SKM-1 (cell line): ENCODE data around the gene TBC1D7.
A peak's percentile ranks its signal among the peaks of the same experiment; 100 is the strongest.

Experiments
- DNase-seq: peaks from one replicate; lab custom pipeline; 2025; ENCODE audit not compliant: unreplicated experiment; lab: John Stamatoyannopoulos, UW

The TBC1D7 gene

DNA sequence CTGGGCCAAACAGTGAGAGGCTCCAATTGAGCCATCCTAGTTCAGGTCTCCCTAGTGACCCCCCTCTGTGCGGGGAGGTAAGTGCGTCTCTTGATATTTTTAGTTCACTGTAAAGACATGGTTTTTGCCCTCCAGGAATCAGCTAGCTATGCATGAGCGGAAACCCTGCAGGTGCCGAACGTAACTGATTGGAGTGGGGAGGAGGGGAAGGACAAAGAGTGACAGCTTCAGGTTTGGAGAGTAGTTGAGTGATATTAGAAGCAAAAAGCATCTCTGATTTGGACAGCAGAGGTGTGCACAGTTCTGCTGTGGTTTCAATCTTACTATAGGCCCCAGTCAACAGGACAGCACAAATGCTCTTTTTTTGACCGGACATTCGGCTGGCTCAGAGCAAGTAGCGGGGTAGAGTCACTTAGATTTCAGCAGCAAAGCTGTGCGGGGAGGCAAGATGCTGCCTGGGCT lies 31.8 kb downstream of the TBC1D7 start:
- no peak for DNase-seq

- DNase-seq = no peak
Observed at GRCh38 chr6:13295576-13295975, 32.8 kb downstream of the TBC1D7 start.

- DNase-seq = no peak
Observed at GRCh38 chr6:13294499-13295069, 33.8 kb downstream of the TBC1D7 start.

GRCh38 chr6:13292774-13293173 lies 35.6 kb downstream of the TBC1D7 start:
- no peak for DNase-seq

GRCh38 chr6:13290335-13290734 lies 38.0 kb downstream of the TBC1D7 start:
- no peak for DNase-seq

- no peak for DNase-seq
Observed at GRCh38 chr6:13289789-13290318, 38.5 kb downstream of the TBC1D7 start.

GRCh38 chr6:13288969-13289391 lies 39.4 kb downstream of the TBC1D7 start:
- no peak for DNase-seq

- DNase-seq = no peak
Observed at GRCh38 chr6:13288481-13288880, 39.9 kb downstream of the TBC1D7 start.

GRCh38 chr6:13287104-13287503 lies 41.2 kb downstream of the TBC1D7 start:
- DNase-seq = no peak

DNA sequence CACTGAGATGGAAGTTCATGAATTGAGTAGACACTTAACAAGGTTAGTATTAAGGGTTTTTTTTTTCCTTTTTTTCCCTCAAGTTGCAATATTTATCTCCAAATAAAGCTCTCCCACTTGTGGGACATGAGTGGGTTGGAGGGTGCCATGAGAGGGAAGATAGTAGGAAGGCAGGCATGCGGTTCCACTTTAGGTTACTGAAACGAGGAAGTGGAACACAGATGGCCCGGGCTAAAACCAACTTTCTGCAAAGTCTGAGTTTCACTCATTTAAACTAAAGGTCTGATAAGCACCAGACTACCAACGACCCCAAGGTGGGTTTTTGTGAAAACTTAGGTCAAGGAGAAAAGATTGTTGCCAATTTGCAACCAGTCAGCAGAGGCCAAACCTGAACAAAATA lies 42.2 kb downstream of the TBC1D7 start:
- DNase-seq = no peak

GRCh38 chr6:13285705-13286104 lies 42.6 kb downstream of the TBC1D7 start:
- peak; percentile 18 for DNase-seq

DNA sequence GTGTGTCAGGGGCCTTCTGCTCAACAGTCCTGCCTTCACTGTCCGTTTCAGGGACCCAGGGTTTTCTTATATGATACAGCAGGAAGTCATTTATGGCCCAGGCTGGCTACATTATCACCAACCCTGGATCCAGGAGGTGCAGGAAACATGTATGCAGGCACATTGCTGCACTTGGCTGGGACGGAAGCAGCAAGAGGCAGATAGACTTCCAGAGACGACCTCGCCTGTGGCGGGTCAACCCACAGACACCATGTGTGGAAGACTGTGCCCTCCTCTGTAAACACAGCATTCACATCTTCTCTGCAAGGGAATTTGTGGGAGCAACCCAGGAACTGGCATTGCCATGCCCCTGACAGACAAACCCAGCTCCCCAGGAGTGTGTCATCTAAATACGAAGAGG lies 43.7 kb downstream of the TBC1D7 start:
- no peak for DNase-seq

- DNase-seq = no peak
Observed at GRCh38 chr6:13283331-13283730, 45.0 kb downstream of the TBC1D7 start.

- DNase-seq = no peak
Observed at GRCh38 chr6:13282393-13283069, 45.8 kb downstream of the TBC1D7 start.

DNA sequence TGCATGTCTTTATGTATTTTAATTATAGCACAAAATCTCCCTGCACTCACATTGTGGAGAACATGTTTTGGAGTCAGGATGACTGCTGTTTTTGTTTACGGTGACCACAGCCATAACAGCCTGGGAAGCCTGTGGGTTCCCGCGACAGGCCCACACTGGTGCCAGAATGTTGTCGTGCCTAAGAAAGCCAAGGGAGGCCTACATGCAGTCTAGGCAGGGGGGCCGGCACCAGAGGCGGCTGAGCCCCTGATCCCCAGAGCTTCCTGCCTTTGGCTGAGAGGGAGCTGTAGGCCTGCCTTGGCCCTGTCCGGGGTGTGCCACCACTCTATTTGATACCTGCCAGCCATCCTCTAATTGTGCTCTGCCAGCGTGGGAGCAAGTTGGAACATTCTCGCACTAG lies 46.7 kb downstream of the TBC1D7 start:
- DNase-seq = no peak

DNA sequence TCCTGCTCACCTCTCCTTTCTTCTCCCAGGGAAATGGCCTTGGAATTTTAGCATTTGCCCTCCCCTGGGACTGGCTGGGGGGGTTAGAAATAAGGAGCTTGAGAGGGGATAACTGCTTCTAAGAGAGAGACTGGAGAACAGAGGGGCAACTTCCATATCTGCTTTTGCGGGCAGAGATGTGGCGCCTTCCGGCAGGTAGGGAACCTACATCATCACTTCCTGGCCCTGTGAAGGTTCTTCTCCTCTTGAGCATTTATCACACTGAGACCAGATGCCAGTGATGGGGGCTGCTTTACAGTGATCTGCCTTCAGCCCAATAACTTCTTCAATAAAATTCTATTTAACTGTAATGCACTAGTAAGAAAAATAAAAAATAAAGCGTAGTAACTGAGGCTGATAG lies 48.1 kb downstream of the TBC1D7 start:
- no peak for DNase-seq

GRCh38 chr6:13278991-13279390 lies 49.3 kb downstream of the TBC1D7 start:
- no peak for DNase-seq

DNA sequence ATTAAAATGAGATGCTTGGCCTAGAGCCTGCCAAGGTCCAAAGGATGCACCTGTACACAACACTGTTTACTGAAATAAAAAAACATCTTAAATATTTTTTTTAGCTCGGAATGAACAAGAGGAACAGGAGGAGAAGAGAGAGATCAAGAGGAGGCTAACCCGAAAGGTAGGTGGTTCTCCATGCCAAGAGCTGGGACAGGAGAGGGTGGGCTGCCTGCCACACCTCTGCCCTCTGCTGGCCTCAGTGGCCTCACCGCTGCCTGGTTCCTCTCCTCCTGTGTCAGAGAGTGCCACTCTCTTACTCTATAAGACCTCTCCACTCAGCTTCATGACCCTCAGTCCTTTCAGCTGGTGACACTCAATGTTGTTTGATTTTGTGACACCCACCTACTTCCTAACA lies 50.2 kb downstream of the TBC1D7 start:
- no peak for DNase-seq

DNA sequence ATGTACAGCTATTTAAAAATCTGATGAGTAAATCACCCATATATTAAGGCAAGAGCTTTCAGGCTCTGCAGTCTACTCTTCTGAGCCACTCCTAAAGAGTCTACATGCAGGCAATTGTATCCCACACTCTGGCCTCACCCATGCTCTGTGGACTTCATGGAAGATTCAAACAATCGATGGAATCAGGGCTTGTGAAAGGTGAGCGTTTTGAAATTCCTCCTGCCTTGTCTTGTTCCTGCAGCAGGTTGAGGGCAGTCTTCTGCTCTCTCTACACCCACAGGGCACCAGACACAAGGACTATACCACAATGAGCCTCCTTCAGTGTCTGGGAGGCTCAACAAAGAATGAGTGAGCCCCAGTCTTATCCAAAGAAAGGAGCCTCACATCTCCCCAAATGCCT lies 51.1 kb downstream of the TBC1D7 start:
- no peak for DNase-seq

DNA sequence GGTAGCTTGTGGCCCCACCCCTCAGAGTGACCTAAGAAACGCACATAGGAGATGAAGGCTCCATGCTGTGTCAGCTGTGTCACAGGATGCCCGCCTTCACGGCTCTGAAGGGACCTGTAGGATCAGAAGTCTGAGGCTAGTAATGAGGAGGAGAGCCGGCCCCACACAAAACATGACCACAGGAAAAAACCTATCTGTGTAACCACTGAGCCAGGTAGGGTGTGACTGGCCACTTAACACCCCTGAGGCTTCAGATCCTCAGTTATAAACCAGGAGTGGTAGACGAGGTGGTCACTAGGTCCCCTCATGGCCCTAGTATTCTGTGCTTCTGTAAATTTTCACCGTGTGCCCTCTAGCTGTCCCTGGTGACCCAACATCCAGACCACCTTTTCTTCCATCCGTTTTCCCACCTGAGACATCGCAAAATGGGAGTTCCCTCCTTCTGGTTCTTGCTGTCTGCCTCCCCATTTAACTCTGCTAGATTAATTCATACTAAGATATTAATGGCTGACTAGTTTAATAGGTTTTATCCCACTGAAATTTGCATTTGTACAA lies 52.8 kb downstream of the TBC1D7 start:
- DNase-seq = no peak

GRCh38 chr6:13274707-13275434 lies 53.5 kb downstream of the TBC1D7 start:
- DNase-seq = no peak
